ENCODE results near the gene TPRN. TPM values are rescaled to one million over a fixed set of nuclear protein-coding genes. Genes with fewer than 3 reads are reported as not detected.

Gene TPRN
- total and polyA plus RNA-seq, 4 donors = 4.3 to 10.8 (median 5.7) TPM

DNA sequence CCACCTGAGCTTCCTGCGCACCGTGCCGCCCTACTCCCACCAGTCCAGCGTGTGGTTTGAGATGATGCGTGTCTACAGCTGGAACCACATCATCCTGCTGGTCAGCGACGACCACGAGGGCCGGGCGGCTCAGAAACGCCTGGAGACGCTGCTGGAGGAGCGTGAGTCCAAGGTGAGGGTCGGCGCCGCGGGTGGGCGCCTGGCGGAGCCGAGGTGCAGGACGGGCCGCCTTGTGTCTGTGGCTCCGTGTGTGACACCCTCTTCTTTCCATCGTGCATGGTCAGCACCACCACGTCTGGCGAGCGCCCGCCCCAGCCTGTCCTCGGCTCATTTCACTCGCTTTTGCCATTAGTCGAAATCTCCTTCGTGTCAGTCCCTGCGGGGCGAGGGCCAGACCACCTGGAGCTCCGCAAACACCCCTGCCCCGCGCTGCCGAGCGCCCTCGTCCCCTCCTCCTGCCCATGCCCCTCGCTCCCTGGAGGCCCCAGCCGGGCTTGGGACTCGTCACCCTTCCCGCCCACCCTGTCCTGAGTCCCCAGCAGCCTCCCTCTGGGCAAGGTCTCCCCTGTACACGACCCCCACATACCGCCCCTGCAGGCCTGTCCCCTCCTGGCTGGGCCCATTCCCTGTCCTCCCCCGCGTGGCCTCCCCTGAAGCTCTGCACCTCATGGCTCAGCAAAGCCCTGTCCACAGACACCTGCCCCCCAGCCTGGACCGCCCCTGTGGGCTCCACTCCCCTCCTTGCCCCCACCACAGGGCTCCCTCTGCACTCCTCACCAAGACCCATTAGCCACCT lies 54.6 kb downstream of the TPRN start:
- Histone ChIP-seq H3K27ac (ENCODE audit: low read depth in 1 of 2, low read length in 2 of 2) (no peak overlapping the region), H3K4me1 (ENCODE audit: control insufficient read depth in 1 of 2, insufficient read depth in 2 of 2, low read length in 2 of 2) (no peaks in the 10 kb centered on the region), H3K9me3 (ENCODE audit: control insufficient read depth, low read length) (peaks cover 1% of the 10 kb centered on the region), H3K4me3 (ENCODE audit: low read length in 2 of 2) (no peak overlapping the region), H3K27me3 (ENCODE audit: control insufficient read depth in 1 of 2, insufficient read depth in 2 of 2, low read length in 1 of 2) (no peaks in the 10 kb centered on the region), H3K36me3 (ENCODE audit: control insufficient read depth in 1 of 2, insufficient read depth in 2 of 2, low read length in 1 of 2) (no peaks in the 10 kb centered on the region)
- ATAC-seq (ENCODE audit: low FRiP score) (no peak), DNase-seq (peak in 1 of 2 donors; percentile 39)
- intact Hi-C loops (cut with DNase I) = no loop called here
- WGBS, 2 donors = 51 to 54% methylated on average over 48 to 49 of the region's 49 CpGs

DNA sequence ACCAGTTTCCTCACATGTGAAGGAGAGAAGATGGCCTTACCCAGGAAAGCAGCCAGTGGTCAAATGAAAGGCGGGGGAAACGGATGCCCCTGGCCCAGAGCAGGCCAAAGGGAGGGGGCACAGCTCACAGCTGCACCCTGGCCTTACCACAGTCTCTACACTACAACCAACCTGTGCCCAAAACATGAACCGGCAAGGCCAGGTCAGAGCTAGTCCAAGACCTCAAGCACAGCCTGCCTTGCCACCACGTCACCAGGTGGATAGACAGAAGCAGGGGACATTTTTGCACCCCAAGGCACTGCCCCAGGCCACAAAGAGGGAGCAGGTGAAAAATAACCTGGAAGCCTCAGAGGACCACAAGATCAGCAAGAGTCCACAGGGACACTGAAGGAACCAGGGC lies 57.1 kb downstream of the TPRN start:
- 50 to 64% methylated on average over 4 of the region's 4 CpGs for WGBS, 2 donors
- Histone ChIP-seq H3K27me3 (ENCODE audit: control insufficient read depth in 1 of 2, insufficient read depth in 2 of 2, low read length in 1 of 2) (no peaks in the 10 kb centered on the region), H3K4me1 (ENCODE audit: control insufficient read depth in 1 of 2, insufficient read depth in 2 of 2, low read length in 2 of 2) (no peaks in the 10 kb centered on the region), H3K9me3 (ENCODE audit: control insufficient read depth, low read length) (peaks cover 1% of the 10 kb centered on the region), H3K36me3 (ENCODE audit: control insufficient read depth in 1 of 2, insufficient read depth in 2 of 2, low read length in 1 of 2) (no peaks in the 10 kb centered on the region), H3K4me3 (ENCODE audit: low read length in 2 of 2) (no peak overlapping the region), H3K27ac (ENCODE audit: low read depth in 1 of 2, low read length in 2 of 2) (no peak overlapping the region)
- intact Hi-C loops (cut with DNase I) = no loop called here
- ATAC-seq (ENCODE audit: low FRiP score) (no peak), DNase-seq (no peak)

DNA sequence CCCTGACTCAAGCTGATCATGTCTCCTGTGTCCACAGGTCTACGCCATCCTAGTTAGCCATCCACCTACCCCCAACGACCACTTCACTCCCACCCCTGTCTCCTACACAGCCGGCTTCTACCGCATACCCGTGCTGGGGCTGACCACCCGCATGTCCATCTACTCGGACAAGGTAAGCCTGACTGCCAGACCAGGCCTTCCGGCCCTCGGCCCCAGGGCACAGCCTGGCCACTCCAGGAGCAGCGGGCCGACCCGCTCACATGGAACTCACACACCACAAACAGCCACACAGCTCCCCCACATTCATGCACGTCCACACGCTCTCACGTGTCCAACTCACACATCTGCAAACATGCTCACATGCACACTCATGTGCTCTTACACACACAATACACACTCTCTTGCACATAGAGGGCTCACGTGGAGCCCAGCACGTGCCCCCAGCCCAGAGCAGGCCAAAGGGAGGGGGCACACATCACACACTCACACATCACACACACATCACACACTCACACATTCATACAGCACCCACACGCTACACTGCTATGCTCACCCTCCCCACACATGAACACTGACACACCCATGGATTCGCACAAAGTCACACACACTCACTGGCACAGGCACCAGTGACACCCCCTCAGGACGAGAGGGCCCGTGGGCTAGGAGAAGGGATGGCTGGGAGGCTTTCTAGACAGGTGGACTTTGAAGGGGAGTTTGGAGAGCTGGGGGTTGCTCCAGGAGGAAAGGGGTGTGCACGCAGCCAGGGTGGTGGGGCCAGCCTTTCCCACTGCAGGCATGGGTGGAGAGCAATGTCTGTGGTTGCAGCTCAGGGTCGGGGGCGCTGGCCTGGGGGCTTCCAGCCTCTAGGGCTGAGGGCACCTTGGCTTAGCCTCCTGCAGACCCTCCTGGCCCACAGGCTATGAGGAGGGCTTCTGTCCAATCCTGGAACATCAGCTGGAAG lies 58.3 kb downstream of the TPRN start:
- ATAC-seq (ENCODE audit: low FRiP score) (no peak), DNase-seq (no peak)
- H3K4me3 ChIP-seq (ENCODE audit: low read length in 2 of 2) = no peak overlapping the region
- H3K4me1 ChIP-seq (ENCODE audit: control insufficient read depth in 1 of 2, insufficient read depth in 2 of 2, low read length in 2 of 2) = no peaks in the 10 kb centered on the region
- 70 to 77% methylated on average over 22 to 24 of the region's 24 CpGs for WGBS, 2 donors
- no peaks in the 10 kb centered on the region for H3K27me3 ChIP-seq (ENCODE audit: control insufficient read depth in 1 of 2, insufficient read depth in 2 of 2, low read length in 1 of 2)
- peaks cover 1% of the 10 kb centered on the region for H3K9me3 ChIP-seq (ENCODE audit: control insufficient read depth, low read length)
- no peaks in the 10 kb centered on the region for H3K36me3 ChIP-seq (ENCODE audit: control insufficient read depth in 1 of 2, insufficient read depth in 2 of 2, low read length in 1 of 2)
- no peak overlapping the region for H3K27ac ChIP-seq (ENCODE audit: low read depth in 1 of 2, low read length in 2 of 2)
- intact Hi-C loops (cut with DNase I) = no loop called here

Small RNAs within 50 kb of the gene (microRNA-seq; reads per million reads assigned to microRNA genes)
- gene MIR3621 = 0 reads per million in 2 donors

Other genes with a start within 250 kb of the TPRN start
Only the 30 nearest of the 32 such genes appear.
- 100 to 1,000 TPM; 128 to 145 TPM for gene PTGDS, start 223.2 kb downstream of the TPRN start, total RNA-seq
- gene PTGDS, start 223.2 kb downstream of the TPRN start, polyA plus RNA-seq = 10 to 100 TPM; 12.2 to 13.9 TPM
- 1 to 10 TPM in 1 of 2 donors, under 1 TPM in 1; 0.36 to 1.1 TPM for gene LCNL1, start 217.7 kb downstream of the TPRN start, total RNA-seq
- gene LCNL1, start 217.7 kb downstream of the TPRN start, polyA plus RNA-seq = under 1 TPM in 1 of 2 donors, not detected in 1; 0.15 TPM
- gene PAXX, start 208.3 kb downstream of the TPRN start, total RNA-seq = 10 to 100 TPM; 27.8 to 42.0 TPM
- 100 to 1,000 TPM in 1 of 2 donors, 10 to 100 TPM in 1; 39.9 to 192 TPM for gene PAXX, start 208.3 kb downstream of the TPRN start, polyA plus RNA-seq
- 1 to 10 TPM; 3.8 to 7.0 TPM for gene CLIC3, start 204.2 kb downstream of the TPRN start, total RNA-seq
- 1 to 10 TPM; 1.6 to 6.7 TPM for gene CLIC3, start 204.2 kb downstream of the TPRN start, polyA plus RNA-seq
- gene ABCA2, start 172.5 kb downstream of the TPRN start, total RNA-seq = 10 to 100 TPM; 27.3 to 60.0 TPM
- gene ABCA2, start 172.5 kb downstream of the TPRN start, polyA plus RNA-seq = 10 to 100 TPM in 1 of 2 donors, 1 to 10 TPM in 1; 9.0 to 48.1 TPM
- under 1 TPM; 0.27 to 0.68 TPM for gene FUT7, start 168.7 kb downstream of the TPRN start, total RNA-seq
- gene FUT7, start 168.7 kb downstream of the TPRN start, polyA plus RNA-seq = not detected
- 100 to 1,000 TPM in 1 of 2 donors, 10 to 100 TPM in 1; 99.3 to 217 TPM for gene NPDC1, start 154.6 kb downstream of the TPRN start, total RNA-seq
- gene NPDC1, start 154.6 kb downstream of the TPRN start, polyA plus RNA-seq = 100 to 1,000 TPM in 1 of 2 donors, 10 to 100 TPM in 1; 26.5 to 190 TPM
- 1 to 10 TPM in 1 of 2 donors, under 1 TPM in 1; 0.16 to 1.7 TPM for gene ENTPD2, start 146.7 kb downstream of the TPRN start, total RNA-seq
- gene ENTPD2, start 146.7 kb downstream of the TPRN start, polyA plus RNA-seq = not detected
- gene SAPCD2, start 130.2 kb downstream of the TPRN start, total RNA-seq = under 1 TPM; 0.26 to 0.60 TPM
- under 1 TPM in 1 of 2 donors, not detected in 1; 0.50 TPM for gene SAPCD2, start 130.2 kb downstream of the TPRN start, polyA plus RNA-seq
- gene UAP1L1, start 123.2 kb downstream of the TPRN start, total RNA-seq = 10 to 100 TPM in 1 of 2 donors, 1 to 10 TPM in 1; 7.9 to 20.6 TPM
- gene UAP1L1, start 123.2 kb downstream of the TPRN start, polyA plus RNA-seq = 10 to 100 TPM in 1 of 2 donors, 1 to 10 TPM in 1; 4.1 to 13.2 TPM
- gene MAN1B1, start 113.8 kb downstream of the TPRN start, total RNA-seq = 10 to 100 TPM; 28.4 to 52.2 TPM
- 100 to 1,000 TPM in 1 of 2 donors, 10 to 100 TPM in 1; 21.2 to 104 TPM for gene MAN1B1, start 113.8 kb downstream of the TPRN start, polyA plus RNA-seq
- gene DPP7, start 86.0 kb downstream of the TPRN start, total RNA-seq = 100 to 1,000 TPM in 1 of 2 donors, 10 to 100 TPM in 1; 97.4 to 153 TPM
- gene DPP7, start 86.0 kb downstream of the TPRN start, polyA plus RNA-seq = 100 to 1,000 TPM in 1 of 2 donors, 10 to 100 TPM in 1; 98.8 to 598 TPM
- gene GRIN1, start 61.6 kb downstream of the TPRN start, total RNA-seq = not detected
- not detected for gene GRIN1, start 61.6 kb downstream of the TPRN start, polyA plus RNA-seq
- not detected for gene LRRC26, start 30.7 kb downstream of the TPRN start, total RNA-seq
- gene LRRC26, start 30.7 kb downstream of the TPRN start, polyA plus RNA-seq = not detected
- gene TMEM210, start 28.7 kb downstream of the TPRN start, total RNA-seq = not detected
- not detected for gene TMEM210, start 28.7 kb downstream of the TPRN start, polyA plus RNA-seq
- 10 to 100 TPM; 38.7 to 54.0 TPM for gene ANAPC2, start 12.2 kb downstream of the TPRN start, total RNA-seq
- 10 to 100 TPM; 13.3 to 84.5 TPM for gene ANAPC2, start 12.2 kb downstream of the TPRN start, polyA plus RNA-seq
- gene SSNA1, start 12.1 kb downstream of the TPRN start, total RNA-seq = 10 to 100 TPM; 30.5 to 37.4 TPM
- 10 to 100 TPM; 77.0 to 87.1 TPM for gene SSNA1, start 12.1 kb downstream of the TPRN start, polyA plus RNA-seq
- gene TMEM203, start 4.9 kb upstream of the TPRN start, total RNA-seq = 10 to 100 TPM; 21.5 to 25.7 TPM
- 10 to 100 TPM; 25.9 to 27.5 TPM for gene TMEM203, start 4.9 kb upstream of the TPRN start, polyA plus RNA-seq
- gene NDOR1, start 5.0 kb upstream of the TPRN start, total RNA-seq = 10 to 100 TPM; 10.0 to 14.2 TPM
- gene NDOR1, start 5.0 kb upstream of the TPRN start, polyA plus RNA-seq = 10 to 100 TPM in 1 of 2 donors, 1 to 10 TPM in 1; 3.0 to 20.4 TPM
- 1 to 10 TPM; 2.2 to 3.4 TPM for gene RNF208, start 21.5 kb upstream of the TPRN start, total RNA-seq
- 10 to 100 TPM in 1 of 2 donors, 1 to 10 TPM in 1; 2.9 to 11.8 TPM for gene RNF208, start 21.5 kb upstream of the TPRN start, polyA plus RNA-seq
- gene CYSRT1, start 24.4 kb upstream of the TPRN start, total RNA-seq = not detected
- gene CYSRT1, start 24.4 kb upstream of the TPRN start, polyA plus RNA-seq = 1 to 10 TPM in 1 of 2 donors, not detected in 1; 1.1 TPM
- not detected for gene RNF224, start 26.8 kb upstream of the TPRN start, total RNA-seq
- gene RNF224, start 26.8 kb upstream of the TPRN start, polyA plus RNA-seq = under 1 TPM; 0.08 to 0.25 TPM
- not detected for gene SLC34A3, start 30.2 kb upstream of the TPRN start, total RNA-seq
- gene SLC34A3, start 30.2 kb upstream of the TPRN start, polyA plus RNA-seq = not detected
- 100 to 1,000 TPM in 1 of 2 donors, 10 to 100 TPM in 1; 86.9 to 152 TPM for gene TUBB4B, start 40.5 kb upstream of the TPRN start, total RNA-seq
- 100 to 1,000 TPM in 1 of 2 donors, 10 to 100 TPM in 1; 94.2 to 128 TPM for gene TUBB4B, start 40.5 kb upstream of the TPRN start, polyA plus RNA-seq
- gene STPG3, start 50.5 kb upstream of the TPRN start, total RNA-seq = not detected
- gene STPG3, start 50.5 kb upstream of the TPRN start, polyA plus RNA-seq = not detected
- 10 to 100 TPM; 35.5 to 40.9 TPM for gene NELFB, start 54.6 kb upstream of the TPRN start, total RNA-seq
- gene NELFB, start 54.6 kb upstream of the TPRN start, polyA plus RNA-seq = 10 to 100 TPM; 21.7 to 47.9 TPM
- gene TOR4A, start 77.0 kb upstream of the TPRN start, total RNA-seq = 10 to 100 TPM; 10.4 to 14.0 TPM
- 1 to 10 TPM; 2.6 to 6.0 TPM for gene TOR4A, start 77.0 kb upstream of the TPRN start, polyA plus RNA-seq
- 10 to 100 TPM; 13.3 to 26.6 TPM for gene NRARP, start 101.5 kb upstream of the TPRN start, total RNA-seq
- gene NRARP, start 101.5 kb upstream of the TPRN start, polyA plus RNA-seq = under 1 TPM; 0.50 to 0.97 TPM
- 10 to 100 TPM; 21.9 to 38.2 TPM for gene EXD3, start 222.4 kb upstream of the TPRN start, total RNA-seq
- gene EXD3, start 222.4 kb upstream of the TPRN start, polyA plus RNA-seq = 10 to 100 TPM; 15.9 to 96.8 TPM
- 1 to 10 TPM; 4.1 to 8.5 TPM for gene NOXA1, start 222.7 kb upstream of the TPRN start, total RNA-seq
- gene NOXA1, start 222.7 kb upstream of the TPRN start, polyA plus RNA-seq = 10 to 100 TPM in 1 of 2 donors, 1 to 10 TPM in 1; 2.9 to 12.6 TPM